NCI-H2081 treated with DMSO at 0.1 percent for 48 hours (cell line): ENCODE measurements around the gene CTAG1A.
"Not testable (repeated sequence)": the region's sequence is repeated elsewhere in the genome, so short reads cannot be mapped to it uniquely, and the experiment has no call there.

Experiments
- DNase-seq: peaks from one replicate; lab custom pipeline; 2025; lab: John Stamatoyannopoulos, UW

The CTAG1A gene

GRCh38 chrX:154573061-154573460 lies 11.9 kb upstream of the CTAG1A start:
- not testable (repeated sequence) for DNase-seq

DNA sequence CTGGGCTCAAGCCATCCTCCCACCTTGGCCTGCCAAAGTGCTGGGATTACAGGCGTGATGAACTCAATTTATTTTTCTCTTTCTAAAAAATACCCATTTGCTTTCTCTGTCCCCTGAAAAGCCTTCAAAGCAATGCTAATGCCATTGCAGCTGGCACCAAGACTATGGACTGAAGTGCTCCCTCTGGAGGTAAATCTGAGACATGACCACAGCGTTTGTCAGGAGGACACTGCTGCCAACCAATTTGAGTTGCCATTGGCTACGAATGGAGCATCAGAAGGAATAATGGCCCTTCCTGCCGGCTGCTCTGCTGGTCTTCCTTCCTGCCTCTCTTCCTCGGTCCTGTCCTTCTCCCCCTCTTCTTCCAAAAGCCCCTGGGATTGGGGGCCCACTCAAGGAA lies 9.9 kb upstream of the CTAG1A start:
- not testable (repeated sequence) for DNase-seq

DNA sequence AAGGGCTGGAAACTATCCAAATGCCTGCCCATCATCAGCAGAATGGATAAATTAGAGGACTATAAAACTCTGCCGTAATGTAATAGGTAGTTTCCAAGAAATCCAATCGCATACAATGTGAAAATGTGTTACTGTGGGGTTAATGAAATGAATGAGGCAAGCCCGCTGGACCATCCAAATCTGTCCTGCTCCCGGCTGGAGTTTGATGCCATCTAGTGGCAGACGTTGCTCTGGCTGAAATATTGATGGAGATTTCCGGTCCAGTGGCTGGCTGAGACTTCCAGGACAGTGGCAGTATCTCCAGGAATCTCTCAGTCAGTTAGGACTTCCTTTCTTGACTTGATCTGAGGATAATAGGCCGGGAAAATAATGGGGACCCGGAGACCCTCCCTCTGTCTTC lies 1.9 kb upstream of the CTAG1A start:
- DNase-seq = not testable (repeated sequence)

DNA sequence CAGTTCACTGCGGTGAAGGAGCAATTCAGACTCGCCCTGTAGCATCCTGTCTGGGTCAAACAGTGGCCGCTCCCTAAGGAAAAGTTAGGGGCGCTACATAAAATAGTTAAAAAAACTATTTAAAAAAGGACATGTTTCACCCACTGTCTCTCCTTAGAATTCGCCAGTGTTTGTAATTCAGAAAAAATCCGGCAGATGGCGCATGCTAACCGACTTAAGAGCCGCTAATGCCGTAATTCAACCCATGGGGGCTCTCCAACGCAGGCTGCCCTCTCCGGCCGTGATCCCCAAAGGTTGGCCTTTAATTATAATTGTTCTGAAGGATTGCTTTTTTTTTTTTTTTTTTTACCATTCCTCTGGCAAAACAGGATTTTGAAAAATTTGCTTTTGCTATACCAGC lies 5.5 kb downstream of the CTAG1A start:
- DNase-seq = not testable (repeated sequence)

DNA sequence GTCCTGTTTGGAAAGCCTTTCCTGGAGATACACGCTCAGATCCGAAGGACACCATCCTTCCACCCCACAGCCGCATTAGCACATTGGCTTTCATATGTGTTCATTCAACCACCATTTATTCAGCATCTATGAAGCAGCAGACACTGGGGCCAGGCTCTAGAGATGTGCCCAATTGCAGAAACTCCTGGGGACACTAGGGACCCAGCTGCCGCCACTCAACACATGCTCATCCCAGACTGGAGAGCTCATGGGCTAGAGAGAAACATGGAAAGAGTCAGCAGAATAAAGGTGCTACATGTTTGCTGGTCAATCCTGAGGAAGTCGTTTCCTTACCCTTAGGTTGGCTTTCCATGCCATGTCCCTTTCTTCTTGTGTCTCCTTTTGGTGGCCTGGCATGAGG lies 7.6 kb downstream of the CTAG1A start:
- no peak for DNase-seq

GRCh38 chrX:154593201-154593600 lies 8.3 kb downstream of the CTAG1A start:
- no peak for DNase-seq

DNA sequence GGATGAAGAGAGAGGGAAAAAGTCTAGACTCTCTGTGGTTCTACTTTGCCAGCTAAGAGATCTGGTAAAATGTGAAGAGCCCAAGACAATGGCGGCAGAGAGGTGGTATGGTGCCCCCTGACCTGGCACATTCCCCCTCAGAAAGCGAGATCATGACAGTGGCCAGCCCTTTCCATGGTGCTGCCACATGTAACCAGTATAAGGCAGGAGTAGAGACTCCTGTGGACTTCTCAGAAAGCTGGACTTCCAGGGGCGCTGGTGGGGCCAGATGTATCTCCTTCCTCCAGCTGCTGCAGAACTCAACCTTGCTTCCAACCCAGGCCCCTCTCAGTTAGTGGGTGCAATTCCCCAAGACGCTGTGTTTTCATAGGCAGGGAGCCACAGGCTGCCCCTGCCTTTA lies 9.6 kb downstream of the CTAG1A start:
- DNase-seq = no peak

DNA sequence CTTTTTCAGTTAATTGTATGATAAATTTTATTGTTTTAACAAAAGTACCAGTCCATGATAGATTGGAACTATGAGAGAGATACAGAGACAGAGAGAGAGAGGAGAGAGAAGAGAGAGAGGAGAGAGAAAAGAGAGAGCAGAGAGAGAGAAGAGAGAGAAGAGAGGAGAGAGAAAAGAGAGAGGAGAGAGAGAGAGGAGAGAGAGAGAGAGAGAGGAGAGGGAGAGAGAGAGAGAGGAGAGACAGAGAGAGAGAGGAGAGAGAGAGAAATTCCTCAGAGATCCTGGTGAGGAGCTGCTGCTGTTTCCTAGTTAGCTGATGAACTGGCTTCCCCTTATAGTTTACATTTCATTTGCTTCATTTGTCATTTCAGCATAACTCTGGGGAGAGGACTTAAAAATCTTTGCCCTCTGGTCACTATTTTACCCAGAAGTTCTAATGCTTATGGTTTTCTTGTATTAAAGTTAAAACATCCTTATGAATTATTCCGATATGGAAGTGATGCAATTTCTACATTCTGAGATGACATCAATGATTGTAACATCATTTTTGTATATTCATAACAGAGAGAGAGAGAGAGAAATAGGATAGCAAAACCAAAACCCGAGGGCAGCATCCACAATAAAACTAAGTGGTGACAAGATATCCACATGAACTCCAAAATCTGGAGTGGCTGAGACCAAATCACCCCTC lies 10.8 kb downstream of the CTAG1A start:
- no peak for DNase-seq

- DNase-seq = no peak
Observed at GRCh38 chrX:154596290-154596929, 11.5 kb downstream of the CTAG1A start.

DNA sequence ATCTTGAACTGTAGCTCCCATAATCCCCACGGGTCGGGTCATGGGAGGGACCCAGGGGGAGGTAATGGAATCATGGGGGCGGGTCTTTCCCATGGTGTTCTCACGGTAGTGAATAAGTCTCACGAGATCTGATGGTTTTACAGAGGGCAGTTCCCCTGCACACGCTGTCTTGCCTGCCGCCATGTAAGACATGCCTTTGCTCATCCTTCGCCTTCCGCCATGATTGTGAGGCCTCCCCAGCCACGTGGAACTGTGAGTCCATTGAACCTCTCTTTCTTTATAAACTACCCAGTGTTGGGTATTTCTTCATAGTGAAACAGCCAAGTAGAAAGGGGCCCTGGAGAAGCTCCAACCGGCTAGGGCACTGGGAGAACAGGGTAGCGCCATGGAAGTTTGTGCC lies 12.3 kb downstream of the CTAG1A start:
- DNase-seq = no peak

GRCh38 chrX:154598656-154599055 lies 13.7 kb downstream of the CTAG1A start:
- DNase-seq = no peak

DNA sequence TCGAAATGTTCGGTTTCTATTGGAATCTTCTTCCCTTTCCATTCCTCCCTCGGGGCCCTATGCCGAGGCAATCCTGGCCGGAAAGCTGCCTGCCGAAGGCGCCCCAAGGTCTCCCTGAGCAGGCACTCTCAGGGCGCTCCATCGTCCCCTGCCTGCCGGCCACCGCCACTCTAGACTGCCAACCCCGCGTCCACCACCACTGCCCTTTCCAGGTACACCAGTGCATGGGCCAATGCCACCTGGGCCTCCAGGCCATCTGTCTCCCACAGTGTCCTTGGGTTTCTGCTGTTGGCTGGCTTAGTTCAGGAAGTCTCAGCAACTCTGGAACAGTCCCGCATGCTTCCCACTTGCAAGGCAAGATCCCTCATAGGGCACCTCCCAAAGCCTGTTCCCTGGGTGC lies 14.6 kb downstream of the CTAG1A start:
- no peak for DNase-seq

GRCh38 chrX:154600759-154601374 lies 15.9 kb downstream of the CTAG1A start:
- DNase-seq = no peak

DNA sequence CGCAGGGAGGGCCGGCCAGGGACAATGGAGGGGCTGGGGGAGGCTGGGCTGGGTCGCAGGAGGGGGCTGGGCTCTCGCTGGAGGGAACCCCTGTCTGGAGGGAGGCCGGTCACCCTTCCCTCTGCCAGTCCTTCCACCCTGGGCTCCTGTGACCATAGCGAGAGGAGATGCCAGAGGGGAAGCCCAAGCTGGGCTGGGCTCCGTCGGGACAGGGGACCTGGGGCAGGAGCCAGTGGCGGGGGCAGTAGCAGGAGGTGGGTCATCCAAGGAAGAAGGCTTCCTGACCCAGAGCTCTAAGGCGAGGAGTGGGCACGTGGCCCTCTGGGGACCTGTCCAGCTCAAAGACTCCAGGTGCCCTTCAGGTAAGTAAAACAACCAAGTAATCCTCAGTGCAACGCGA lies 17.3 kb downstream of the CTAG1A start:
- no peak for DNase-seq

DNA sequence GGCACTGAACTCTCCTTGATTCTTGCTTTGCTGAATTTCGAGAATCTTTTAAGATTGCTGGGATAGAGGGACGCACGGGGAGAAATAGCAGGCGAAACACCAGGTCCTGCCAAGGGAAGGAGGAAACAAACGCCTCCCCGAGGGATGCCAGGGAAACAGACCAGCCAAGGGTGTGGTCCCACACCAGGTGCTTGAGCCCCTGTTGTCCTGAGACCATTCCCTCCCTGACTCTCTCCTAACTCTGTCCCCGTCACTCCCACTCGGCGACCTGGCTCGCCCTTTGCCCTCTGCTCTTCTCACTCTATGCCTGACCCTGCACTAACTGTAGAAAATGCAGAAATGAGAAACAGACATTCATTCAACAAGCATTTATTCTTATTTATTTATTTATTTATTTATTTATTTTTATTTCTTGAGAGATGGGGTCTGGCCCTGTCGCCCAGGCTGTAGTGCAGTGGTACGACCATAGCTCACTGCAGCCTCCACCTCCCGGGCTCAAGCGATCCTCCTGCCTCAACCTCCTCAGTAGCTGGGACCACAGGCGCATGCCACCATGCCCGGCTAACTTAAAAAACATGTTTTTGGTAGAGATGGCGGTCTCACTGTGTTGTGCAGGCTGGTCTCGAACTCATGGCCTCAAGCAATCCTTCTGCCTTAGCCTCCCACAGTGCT lies 18.0 kb downstream of the CTAG1A start:
- no peak for DNase-seq

GRCh38 chrX:154603438-154604430 lies 18.8 kb downstream of the CTAG1A start:
- DNase-seq = no peak

- no peak for DNase-seq
Observed at GRCh38 chrX:154605566-154605965, 20.6 kb downstream of the CTAG1A start.

DNA sequence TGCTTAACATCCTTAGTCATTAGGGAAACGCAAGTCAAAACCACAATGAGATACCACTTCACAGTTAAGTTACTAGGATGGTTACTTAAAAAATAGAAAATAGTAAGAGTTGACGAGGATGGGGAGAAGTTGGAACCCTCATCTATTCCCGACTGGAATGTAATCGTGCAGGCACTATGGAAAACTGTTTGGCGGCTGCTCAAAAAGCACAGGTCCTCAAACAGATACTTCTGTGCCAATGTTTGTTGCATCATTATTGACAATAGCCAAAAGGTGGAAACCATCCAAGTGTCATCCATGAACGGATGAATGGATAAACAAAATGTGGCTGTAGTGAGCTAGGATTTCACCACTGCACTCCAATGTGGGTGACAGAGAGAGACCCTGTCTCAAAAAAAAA lies 22.4 kb downstream of the CTAG1A start:
- no peak for DNase-seq

DNA sequence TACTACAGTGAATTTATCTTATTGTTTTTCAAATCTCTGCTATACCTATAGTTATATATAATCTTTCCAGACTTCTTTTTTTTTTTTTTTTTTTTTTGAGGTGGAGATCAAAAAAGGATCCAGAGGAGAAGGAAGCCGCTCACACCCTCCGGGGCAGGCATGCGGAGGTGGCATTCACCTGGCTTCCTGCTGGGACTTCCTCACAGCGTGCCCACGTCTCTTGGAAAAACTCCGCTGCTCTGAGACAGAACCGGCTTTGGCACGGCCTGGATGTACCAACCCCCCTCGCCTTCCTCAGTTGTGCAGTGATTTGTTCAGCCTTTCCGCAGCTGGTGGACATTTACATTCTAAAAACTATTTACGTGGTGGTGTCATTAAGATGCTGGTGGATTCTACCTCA lies 23.0 kb downstream of the CTAG1A start:
- DNase-seq = not testable (repeated sequence)

GRCh38 chrX:154608823-154609222 lies 23.9 kb downstream of the CTAG1A start:
- not testable (repeated sequence) for DNase-seq

GRCh38 chrX:154611146-154611545 lies 26.2 kb downstream of the CTAG1A start:
- DNase-seq = not testable (repeated sequence)

DNA sequence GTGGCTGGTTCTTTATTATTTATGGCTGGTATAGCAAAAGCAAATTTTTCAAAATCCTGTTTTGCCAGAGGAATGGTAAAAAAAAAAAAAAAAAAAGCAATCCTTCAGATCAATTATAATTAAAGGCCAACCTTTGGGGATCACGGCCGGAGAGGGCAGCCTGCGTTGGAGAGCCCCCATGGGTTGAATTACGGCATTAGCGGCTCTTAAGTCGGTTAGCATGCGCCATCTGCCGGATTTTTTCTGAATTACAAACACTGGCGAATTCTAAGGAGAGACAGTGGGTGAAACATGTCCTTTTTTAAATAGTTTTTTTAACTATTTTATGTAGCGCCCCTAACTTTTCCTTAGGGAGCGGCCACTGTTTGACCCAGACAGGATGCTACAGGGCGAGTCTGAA lies 28.7 kb downstream of the CTAG1A start:
- not testable (repeated sequence) for DNase-seq
